Activated CD8-positive, alpha-beta memory T cell treated with anti-CD3 and anti-CD28 coated beads, Interleukin-2, amount 50 U/mL, for 4 hours (primary cell): ENCODE results near the gene ZNF267.
"Not testable (repeated sequence)": the region's sequence is repeated elsewhere in the genome, so short reads cannot be mapped to it uniquely, and the experiment has no call there.

Experiments
- DNase-seq: peaks from one replicate; pipeline ENCODE4 v3.0.0-alpha.2; 2020

Gene ZNF267

DNA sequence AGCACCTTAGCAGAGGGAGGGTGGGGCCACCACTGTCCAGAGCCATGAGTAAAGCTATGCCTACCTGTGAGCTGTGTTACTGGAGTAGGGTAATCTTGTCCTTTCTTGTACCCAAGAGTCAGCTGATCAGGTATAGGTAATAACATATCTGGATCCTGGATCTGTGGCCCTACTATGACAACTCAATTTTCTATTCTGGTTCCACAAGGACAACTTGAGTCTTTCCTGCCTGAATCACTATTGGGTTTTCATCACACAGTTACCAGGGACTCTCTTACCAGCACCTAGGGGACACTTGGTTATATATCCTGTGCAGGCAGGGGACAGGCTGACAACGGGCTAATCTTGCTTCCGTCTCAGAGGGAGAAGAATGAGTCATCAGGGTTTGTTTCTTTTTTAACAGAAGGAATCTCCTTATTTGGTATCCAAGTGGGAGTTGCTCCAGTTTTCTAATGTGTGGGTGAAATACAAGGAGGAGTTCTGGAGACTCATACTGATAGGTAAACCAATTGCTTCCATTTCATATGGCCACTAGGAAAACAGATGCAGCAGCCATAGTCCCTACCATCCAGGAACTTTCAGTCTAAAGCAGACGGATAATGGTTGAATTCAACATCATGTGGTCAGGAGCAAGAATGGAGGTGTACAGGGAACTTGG lies 6.8 kb downstream of the ZNF267 start:
- no peak for DNase-seq

DNA sequence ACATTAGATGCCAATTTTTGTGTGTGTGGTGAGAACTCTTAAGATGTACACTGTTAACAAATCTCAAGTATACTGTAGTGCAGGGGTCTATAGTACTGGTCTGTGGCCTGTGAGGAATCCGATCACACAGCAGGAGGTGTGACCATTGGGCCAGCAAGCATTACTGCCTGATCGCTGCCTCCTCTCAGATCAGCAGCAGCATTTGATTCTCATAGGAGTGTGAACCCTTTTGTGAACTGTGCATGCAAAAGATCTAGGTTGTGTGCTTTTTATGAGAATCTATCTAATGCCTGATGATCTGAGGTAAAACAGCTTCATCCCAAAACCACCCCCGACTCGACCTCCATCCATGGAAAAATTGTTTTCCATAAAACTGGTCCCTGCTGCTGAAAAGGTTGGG lies 12.6 kb downstream of the ZNF267 start:
- no peak for DNase-seq

DNA sequence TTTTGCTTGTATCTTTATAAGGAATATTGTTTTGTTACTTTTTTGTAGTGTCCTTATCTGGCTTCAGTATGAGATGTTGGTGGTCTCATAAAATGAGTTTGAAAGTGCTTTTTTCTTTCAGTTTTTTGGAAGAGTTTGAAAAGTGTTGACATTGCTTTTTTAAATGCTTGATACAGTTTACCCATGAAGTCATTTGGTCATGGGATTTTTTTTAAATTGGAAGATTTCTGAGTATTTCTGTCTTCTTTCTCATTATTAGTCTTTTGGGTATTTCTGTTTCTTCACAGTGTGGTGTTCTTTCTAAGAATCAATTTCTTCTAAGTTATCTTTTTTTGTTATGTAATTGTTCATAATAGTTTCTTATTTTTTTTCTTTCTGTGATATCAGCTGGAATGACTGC lies 15.1 kb downstream of the ZNF267 start:
- no peak for DNase-seq

DNA sequence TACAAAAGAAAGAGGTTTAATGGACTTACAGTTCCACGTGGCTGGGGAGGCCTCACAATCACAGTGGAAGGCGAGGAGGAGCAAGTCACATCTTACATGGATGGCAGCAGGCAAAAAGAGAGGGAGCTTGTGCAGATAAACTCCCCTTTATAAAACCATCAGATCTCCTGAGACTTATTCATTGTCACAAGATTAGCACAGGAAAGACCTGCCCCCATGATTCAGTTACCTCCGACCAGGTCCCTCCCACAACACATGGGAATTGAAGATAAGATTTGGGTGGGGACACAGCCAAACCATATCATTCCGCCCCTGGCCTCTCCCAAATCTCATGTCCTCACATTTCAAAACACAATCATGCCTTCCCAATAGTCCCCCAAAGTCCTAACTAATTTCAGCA lies 18.5 kb downstream of the ZNF267 start:
- DNase-seq: not testable (repeated sequence)

DNA sequence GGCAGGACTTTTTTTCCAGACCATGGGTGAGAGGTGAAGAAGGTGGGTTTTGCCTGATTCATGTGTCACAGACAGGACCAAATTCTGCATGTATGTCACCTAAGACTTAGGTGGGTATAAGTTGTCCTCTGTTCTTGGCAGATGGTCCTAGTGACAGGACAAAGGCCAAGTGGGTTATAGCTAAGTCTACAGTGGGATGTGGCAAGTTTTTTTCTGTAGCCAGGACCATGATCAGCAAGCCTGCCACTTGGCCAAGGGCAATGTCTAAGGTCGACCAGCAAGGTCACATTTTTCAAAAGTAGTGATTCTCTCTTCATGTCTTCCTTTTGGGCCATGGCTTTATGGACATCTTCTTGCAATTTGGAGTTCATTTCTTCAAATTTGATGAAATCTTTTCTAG lies 20.2 kb downstream of the ZNF267 start:
- no peak for DNase-seq

DNA sequence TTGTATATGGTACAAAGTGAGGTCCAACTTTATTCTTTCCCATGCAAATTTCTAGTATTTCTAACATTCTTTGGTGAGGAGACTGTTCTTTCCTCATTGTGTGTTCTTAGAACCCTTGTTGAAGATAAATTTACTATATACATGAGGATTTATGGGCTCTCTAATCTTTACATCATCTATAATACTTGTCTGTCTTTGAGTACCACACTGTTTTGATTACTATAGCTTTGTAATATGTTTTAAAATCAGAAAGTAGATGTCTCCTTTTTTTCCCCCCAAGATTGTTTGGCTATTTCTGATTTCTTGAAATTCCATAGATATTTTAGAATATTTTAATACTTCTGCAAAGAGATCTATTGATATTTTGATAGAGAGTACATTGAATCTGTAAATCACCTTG lies 23.7 kb downstream of the ZNF267 start:
- no peak for DNase-seq

DNA sequence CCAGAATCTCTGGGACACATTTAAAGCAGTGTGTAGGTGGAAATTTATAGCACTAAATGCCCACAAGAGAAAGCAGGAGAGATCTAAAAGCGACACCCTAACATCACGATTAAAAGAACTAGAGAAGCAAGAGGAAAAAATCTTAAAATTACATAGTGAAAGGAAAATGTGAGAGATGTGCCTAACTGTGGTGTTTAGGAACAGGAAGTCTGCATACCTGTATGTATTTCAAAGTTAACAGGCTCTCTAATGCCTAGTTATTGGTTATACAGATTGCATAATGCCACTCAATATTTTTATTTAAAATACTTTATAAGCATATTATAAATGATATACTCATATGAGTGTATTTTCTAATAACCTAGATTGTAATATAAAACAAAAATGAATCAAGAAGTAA lies 25.9 kb downstream of the ZNF267 start:
- DNase-seq: no peak

DNA sequence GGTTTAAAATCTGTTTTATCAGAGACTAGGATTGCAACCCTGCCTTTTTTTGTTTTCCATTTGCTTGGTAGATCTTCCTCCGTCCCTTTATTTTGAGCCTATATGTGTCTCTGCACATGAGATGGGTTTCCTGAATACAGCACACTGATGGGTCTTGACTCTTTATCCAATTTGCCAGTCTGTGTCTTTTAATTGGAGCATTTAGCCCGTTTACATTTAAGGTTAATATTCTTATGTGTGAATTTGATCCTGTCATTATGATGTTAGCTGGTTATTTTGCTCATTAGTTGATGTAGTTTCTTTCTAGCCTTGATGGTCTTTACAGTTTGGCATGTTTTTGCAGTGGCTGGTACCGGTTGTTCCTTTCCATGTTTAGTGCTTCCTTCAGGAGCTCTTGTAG lies 31.0 kb downstream of the ZNF267 start:
- not testable (repeated sequence) for DNase-seq

DNA sequence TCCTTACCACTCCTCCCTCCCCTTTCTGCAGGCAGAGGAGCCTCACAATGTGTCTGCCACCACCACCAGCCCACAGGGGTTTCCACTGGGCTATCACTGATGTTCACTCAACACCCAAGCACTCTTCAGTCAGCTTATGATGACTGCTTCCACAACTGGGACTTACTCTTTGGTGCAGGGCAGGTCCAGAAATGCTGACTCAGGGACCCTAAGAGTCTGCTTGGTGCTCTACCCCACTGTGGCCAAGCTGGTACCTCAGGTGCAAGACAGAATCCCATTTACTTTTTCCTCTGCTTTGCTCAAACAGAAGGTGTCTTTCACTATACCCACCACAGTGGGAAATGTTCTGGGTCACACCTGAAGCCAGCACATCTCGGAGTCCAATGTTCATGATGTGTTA lies 40.1 kb downstream of the ZNF267 start:
- DNase-seq: no peak

DNA sequence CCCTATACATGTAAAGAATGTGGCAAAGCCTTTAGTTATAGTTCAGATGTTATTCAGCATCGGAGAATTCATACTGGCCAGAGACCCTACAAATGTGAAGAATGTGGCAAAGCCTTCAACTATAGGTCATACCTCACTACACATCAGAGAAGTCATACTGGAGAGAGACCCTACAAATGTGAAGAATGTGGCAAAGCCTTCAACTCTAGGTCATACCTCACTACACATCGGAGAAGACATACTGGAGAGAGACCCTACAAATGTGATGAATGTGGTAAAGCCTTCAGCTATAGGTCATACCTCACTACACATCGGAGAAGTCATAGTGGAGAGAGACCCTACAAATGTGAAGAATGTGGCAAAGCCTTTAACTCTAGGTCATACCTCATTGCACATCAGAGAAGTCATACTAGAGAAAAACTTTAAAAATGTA lies 42.5 kb downstream of the ZNF267 start:
- DNase-seq: no peak

DNA sequence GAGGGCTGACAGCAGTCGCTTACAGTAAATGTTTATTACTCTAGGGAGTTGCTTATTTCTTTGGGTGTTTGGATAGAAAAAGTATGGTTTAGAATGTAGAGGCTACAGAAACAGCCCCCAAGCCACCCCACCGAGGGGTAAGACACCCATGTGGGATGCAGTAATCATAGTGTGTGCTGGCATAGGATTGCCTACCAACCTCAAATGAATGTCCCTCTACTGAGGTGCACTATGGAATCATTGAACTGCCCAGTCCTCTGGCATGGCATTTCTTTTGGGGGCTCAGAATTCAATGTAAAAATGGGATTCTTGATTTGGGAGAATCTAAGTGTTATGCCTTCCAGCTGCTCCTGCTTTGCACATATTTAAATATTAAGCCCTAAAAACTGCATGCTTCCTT lies 46.8 kb downstream of the ZNF267 start:
- no peak for DNase-seq

DNA sequence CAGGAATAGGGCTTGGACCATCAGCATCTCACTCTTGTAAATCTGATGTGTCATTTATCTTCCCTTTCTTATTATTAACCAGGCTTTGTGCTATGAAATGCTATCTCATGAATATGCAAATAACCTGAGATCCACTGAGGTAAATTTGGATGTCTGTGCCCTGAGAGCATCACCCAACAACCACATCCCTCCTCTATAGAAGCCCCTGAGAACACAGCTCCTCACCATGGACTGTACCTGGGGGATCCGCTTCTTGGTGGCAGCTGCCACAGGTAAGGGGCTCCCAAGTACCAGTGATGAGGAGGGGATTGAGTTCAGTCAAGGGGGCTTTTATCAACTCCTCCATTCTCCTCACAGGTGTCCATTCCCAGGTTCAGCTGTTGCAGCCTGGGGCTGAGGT lies 78.2 kb downstream of the ZNF267 start:
- not testable (repeated sequence) for DNase-seq

DNA sequence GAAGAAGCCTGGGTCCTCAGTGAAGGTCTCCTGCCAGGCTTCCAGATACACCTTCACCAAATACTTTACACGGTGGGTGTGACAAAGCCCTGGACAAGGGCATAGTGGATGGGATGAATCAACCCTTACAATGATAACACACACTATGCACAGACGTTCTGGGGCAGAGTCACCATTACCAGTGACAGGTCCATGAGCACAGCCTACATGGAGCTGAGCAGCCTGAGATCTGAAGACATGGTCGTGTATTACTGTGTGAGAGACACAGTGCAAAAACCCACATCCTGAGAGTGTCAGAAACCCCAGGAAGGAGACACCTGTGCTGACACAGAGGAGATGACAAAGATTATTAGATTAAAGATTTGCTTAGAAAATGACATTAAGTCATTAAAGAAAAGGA lies 78.6 kb downstream of the ZNF267 start:
- DNase-seq: not testable (repeated sequence)

DNA sequence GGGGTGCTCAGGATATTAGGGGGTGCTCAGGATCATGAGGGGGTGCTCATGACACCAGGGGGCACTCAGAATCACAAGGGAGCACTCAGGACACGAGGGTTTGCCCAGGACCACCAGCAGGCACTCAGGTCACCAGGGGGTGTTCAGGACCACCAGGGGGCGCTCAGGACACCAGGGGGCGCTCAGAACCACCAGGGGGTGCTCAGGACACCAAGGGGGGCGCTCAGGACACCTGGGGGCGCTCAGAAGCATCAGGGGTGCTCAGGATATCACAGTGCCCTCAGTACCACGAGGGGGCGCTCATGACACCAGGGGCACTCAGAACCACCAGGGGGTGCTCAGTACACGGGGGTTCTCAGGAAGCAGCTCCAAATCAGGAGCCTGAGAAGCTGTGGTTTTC lies 82.6 kb downstream of the ZNF267 start:
- not testable (repeated sequence) for DNase-seq

DNA sequence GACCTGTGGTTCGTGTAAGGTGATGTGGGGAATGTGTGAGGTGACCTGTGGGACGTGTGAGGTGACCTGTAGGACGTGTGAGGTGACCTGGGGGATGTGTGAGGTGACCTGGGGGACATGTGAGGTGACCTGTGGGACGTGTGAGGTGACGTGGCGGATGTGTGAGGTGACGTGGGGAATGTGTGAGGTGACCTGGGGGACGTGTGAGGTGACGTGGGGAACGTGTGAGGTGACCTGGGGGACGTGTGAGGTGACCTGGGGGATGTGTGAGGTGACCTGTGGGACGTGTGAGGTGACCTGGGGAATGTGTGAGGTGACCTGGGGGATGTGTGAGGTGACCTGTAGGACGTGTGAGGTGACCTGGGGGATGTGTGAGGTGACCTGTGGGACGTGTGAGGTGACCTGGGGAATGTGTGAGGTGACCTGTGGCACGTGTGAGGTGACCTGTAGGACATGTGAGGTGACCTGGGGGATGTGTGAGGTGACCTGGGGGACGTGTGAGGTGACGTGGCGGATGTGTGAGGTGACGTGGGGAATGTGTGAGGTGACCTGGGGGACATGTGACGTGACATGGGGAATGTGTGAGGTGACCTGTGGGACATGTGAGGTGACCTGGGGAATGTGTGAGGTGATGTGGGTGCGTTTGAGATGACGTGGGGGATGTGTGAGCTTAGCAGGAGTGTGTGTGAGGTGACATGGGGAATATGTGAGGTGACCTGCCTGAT lies 86.7 kb downstream of the ZNF267 start:
- DNase-seq: not testable (repeated sequence)
